HCT116 (cell line): ENCODE results near the gene GAS2L2. TPM values are rescaled to one million over a fixed set of nuclear protein-coding genes. Genes with fewer than 3 reads are reported as not detected.

Experiments used
- ATAC-seq: fragments of 200-7000 bp; cut with Tn5 transposase; 2 replicates; pipeline ENCODE4 v1.9.1; 2020; ENCODE audit warnings: mild to moderate bottlenecking, moderate library complexity
- BruUV-seq: library from RNA; stranded (reverse); fragments of 400-500 nt; replicated peaks from 2 replicates; lab custom pipeline; 2021; lab: Mats Ljungman, UMichigan
- CTCF ChIA-PET: fragments of 300-600 bp; sonication (Branson Sonifier 250); formaldehyde crosslinking; loops from one replicate; lab custom pipeline; 2021; ENCODE audit warnings: antibody characterized with exemption; lab: Charles Lee
- POLR2A ChIA-PET: fragments of 300-600, 350-600 bp; sonication (Branson Sonifier 250); formaldehyde crosslinking; loops from one replicate; lab custom pipeline; 2021; ENCODE audit warnings: antibody characterized with exemption; lab: Charles Lee
- RAD21 ChIA-PET, 2 experiments: fragments of 300-600 bp; sonication (Branson Sonifier 250); formaldehyde crosslinking; loops; one replicate each; lab custom pipeline; 2023; ENCODE audit warnings: low total read pairs in 2 of 2; ENCODE audit not compliant: uncharacterized antibody in 2 of 2, unreplicated experiment in 2 of 2, low non-redundant PET in 1 of 2; lab: Charles Lee
- DNase-seq: peaks from one replicate; pipeline ENCODE4 v3.0.0-alpha.2; 2010; ENCODE audit warnings: low read depth, low spot score
- H2AFZ ChIP-seq: fragments of 200-600 bp; shearing (Covaris generic), sonication (generic); 2 replicates; pipeline ENCODE4 v1.6.1; 2017; ENCODE audit warnings: low read depth, mixed run types, mixed read lengths, antibody characterized with exemption, low read length; ENCODE audit not compliant: poor library complexity, severe bottlenecking
- H3K27ac ChIP-seq: 2 replicates; pipeline ENCODE4 v1.5.1; 2012; ENCODE audit warnings: low read depth, low read length
- H3K27me3 ChIP-seq: fragments of 200-600 bp; sonication (generic); 2 replicates; pipeline ENCODE4 v1.6.1; 2016; ENCODE audit warnings: mixed run types, low read length, mixed read lengths; ENCODE audit not compliant: insufficient read depth
- H3K36me3 ChIP-seq, 2 experiments: fragments of 200-500 bp in 1 of 2; fragments of 200-600 bp in 1 of 2; sonication (Bioruptor generic) in 1 of 2; sonication (generic) in 1 of 2; 2 replicates each; pipeline versions ENCODE4 v1.5.1 to v1.6.1; 2014 to 2016; ENCODE audit warnings: low read length in 2 of 2, inconsistent platforms in 1 of 2, mixed read lengths in 1 of 2, mixed run types in 1 of 2; ENCODE audit not compliant: insufficient read depth in 2 of 2, control insufficient read depth in 1 of 2
- H3K4me1 ChIP-seq, 2 experiments: fragments of 200-600 bp in 1 of 2; sonication (generic) in 1 of 2; 2 replicates each; pipeline versions ENCODE4 v1.5.1 to v1.6.1; 2012 to 2017; ENCODE audit warnings: low read length in 2 of 2, inconsistent platforms in 1 of 2, mild to moderate bottlenecking in 1 of 2, mixed read lengths in 1 of 2, mixed run types in 1 of 2, moderate library complexity in 1 of 2; ENCODE audit not compliant: insufficient read depth in 2 of 2, control insufficient read depth in 1 of 2
- H3K4me2 ChIP-seq: fragments of 200-600 bp; sonication (generic); 2 replicates; pipeline ENCODE4 v1.6.1; 2017; ENCODE audit warnings: mixed run types, low read length, mixed read lengths
- H3K4me3 ChIP-seq, 2 experiments: fragments of 200-600 bp in 1 of 2; sonication (generic) in 1 of 2; replicated peaks in 1 of 2; 2 replicates each; pipeline ENCODE4 v1.5.1; 2011 to 2016; ENCODE audit warnings: low read length in 2 of 2, control low read depth in 1 of 2, low read depth in 1 of 2, mild to moderate bottlenecking in 1 of 2, mixed read lengths in 1 of 2, mixed run types in 1 of 2
- H3K79me2 ChIP-seq: fragments of 200-600 bp; sonication (generic); 2 replicates; pipeline ENCODE4 v1.6.1; 2017; ENCODE audit warnings: mild to moderate bottlenecking, mixed run types, low read length, moderate library complexity, mixed read lengths; ENCODE audit not compliant: insufficient read depth
- H3K9ac ChIP-seq: fragments of 200-600 bp; sonication (generic); 2 replicates; pipeline ENCODE4 v1.6.1; 2016; ENCODE audit warnings: low read length, mixed read lengths
- H3K9me2 ChIP-seq: fragments of 200-600 bp; sonication (generic), shearing (Covaris generic); 2 replicates; pipeline ENCODE4 v1.6.1; 2017; ENCODE audit warnings: mixed run types, mild to moderate bottlenecking, moderate library complexity; ENCODE audit not compliant: insufficient read depth
- H3K9me3 ChIP-seq, 2 experiments: fragments of 200-500 bp in 1 of 2; fragments of 200-600 bp in 1 of 2; sonication (Bioruptor generic) in 1 of 2; sonication (generic) in 1 of 2; 2 replicates each; pipeline ENCODE4 v1.6.1; 2014 to 2017; ENCODE audit warnings: low read length in 2 of 2, mixed read lengths in 2 of 2, inconsistent platforms in 1 of 2, low read depth in 1 of 2, mild to moderate bottlenecking in 1 of 2, mixed run types in 1 of 2, moderate library complexity in 1 of 2; ENCODE audit not compliant: control insufficient read depth in 1 of 2, insufficient read depth in 1 of 2
- H4K20me1 ChIP-seq: fragments of 200-600 bp; sonication (generic), shearing (Covaris generic); 2 replicates; pipeline ENCODE4 v1.6.1; 2017; ENCODE audit warnings: mixed run types, mild to moderate bottlenecking, moderate library complexity; ENCODE audit not compliant: insufficient read depth
- ELF1 ChIP-seq: IDR thresholded peaks from 2 replicates; pipeline ENCODE4 v1.6.1; 2012; ENCODE audit warnings: low read depth, borderline replicate concordance
- EZH2 ChIP-seq: fragments of 200-600 bp; sonication (generic); IDR thresholded peaks from 2 replicates; pipeline ENCODE4 v1.6.1; 2017; ENCODE audit warnings: antibody characterized with exemption, mixed run types
- EZH2phosphoT487 ChIP-seq: fragments of 200-600 bp; IDR thresholded peaks from 2 replicates; pipeline ENCODE4 v1.6.1; 2018; ENCODE audit warnings: antibody characterized with exemption, borderline replicate concordance
- FOSL1 ChIP-seq: IDR thresholded peaks from 2 replicates; pipeline ENCODE4 v1.6.1; 2012; ENCODE audit warnings: low read depth
- JUND ChIP-seq: IDR thresholded peaks from 2 replicates; pipeline ENCODE4 v1.6.1; 2012
- POLR2AphosphoS5 ChIP-seq: IDR thresholded peaks from 2 replicates; pipeline ENCODE4 v1.6.1; 2011; ENCODE audit warnings: mild to moderate bottlenecking, low read depth, low read length, moderate library complexity
- RAD21 ChIP-seq: IDR thresholded peaks from 2 replicates; pipeline ENCODE4 v1.6.1; 2012; ENCODE audit warnings: low read depth, mild to moderate bottlenecking
- SP1 ChIP-seq: IDR thresholded peaks from 2 replicates; pipeline ENCODE4 v1.6.1; 2012; ENCODE audit warnings: low read depth
- ZNF274 ChIP-seq: fragments of 200-500 bp; sonication (Bioruptor generic); IDR thresholded peaks from 2 replicates; pipeline ENCODE4 v1.6.1; 2014; ENCODE audit warnings: mild to moderate bottlenecking, low read depth, low read length, inconsistent platforms
- intact Hi-C: fragments of 100-400 bp; cut with micrococcal nuclease; formaldehyde crosslinking; loops from 2 replicates; pipeline ENCODE4 v1.10.0; 2022
- total RNA-seq: library from RNA; stranded (reverse); gene quantifications from one replicate; pipeline ENCODE4 v1.2.1, GENCODE V29; 2021; ENCODE audit not compliant: unreplicated experiment
- TF ChIP-seq, protein P1 (sequence below): IDR thresholded peaks from 2 replicates; pipeline ENCODE4 v1.6.1; 2012
- TF ChIP-seq, protein P2 (sequence below): IDR thresholded peaks from 2 replicates; pipeline ENCODE4 v1.6.1; 2011; ENCODE audit warnings: mild to moderate bottlenecking, low read length, moderate library complexity; ENCODE audit not compliant: insufficient replicate concordance; ENCODE audit errors: extremely low read depth

GAS2L2 gene
- total RNA-seq, 1 experiment from 2014 or later, result not detected

DNA sequence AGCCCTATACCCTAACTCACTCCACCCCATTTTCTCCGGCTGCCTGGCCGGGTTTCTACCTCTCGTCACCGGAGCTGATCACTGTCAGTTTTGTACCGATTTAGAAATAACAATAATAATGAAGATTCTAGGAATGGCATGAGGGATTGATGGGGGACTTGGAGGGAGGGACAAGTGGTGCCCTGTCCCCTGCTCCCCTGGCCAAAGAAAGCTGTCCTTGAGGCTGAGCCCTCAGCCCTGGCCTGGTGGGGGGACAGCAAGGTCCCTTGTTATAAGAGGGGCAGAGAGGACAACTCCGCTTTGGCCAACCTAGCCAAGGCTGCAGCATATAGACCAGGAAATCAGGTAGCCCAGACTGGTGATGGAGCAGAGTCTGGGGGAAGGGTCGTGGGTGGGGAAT lies 10.5 kb downstream of the GAS2L2 start:
- no peak for ATAC-seq
- Histone ChIP-seq H3K4me1 (no peaks in the 10 kb centered on the region), H3K9me2 (no peaks in the 10 kb centered on the region), H3K9ac (no peak overlapping the region), H3K79me2 (no peaks in the 10 kb centered on the region), H3K27me3 (no peaks in the 10 kb centered on the region), H3K4me3 (no peak overlapping the region), H3K4me2 (no peak overlapping the region), H4K20me1 (no peaks in the 10 kb centered on the region), H3K9me3 (no peaks in the 10 kb centered on the region), H3K27ac (no peak overlapping the region), H2AFZ (no peak overlapping the region), H3K36me3 (no peaks in the 10 kb centered on the region)
- ChIA-PET RAD21 (no interaction called here), POLR2A (no interaction called here), CTCF (no interaction called here)
- intact Hi-C loops, result loop anchor here (10.0 kb wide), 2 partner anchors 1198 to 1318 kb away; no protein-coding TSS in a partner anchor
- TF ChIP-seq ELF1, result no peak
- TF ChIP-seq, protein P1, sequence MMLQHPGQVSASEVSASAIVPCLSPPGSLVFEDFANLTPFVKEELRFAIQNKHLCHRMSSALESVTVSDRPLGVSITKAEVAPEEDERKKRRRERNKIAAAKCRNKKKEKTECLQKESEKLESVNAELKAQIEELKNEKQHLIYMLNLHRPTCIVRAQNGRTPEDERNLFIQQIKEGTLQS, result no peak
- TF ChIP-seq EZH2, result no peak
- TF ChIP-seq FOSL1, result no peak
- no peak for TF ChIP-seq JUND
- no peak for TF ChIP-seq RAD21
- TF ChIP-seq ZNF274, result no peak
- TF ChIP-seq POLR2AphosphoS5, result no peak
- TF ChIP-seq EZH2phosphoT487, result no peak
- TF ChIP-seq SP1, result no peak
- TF ChIP-seq, protein P2, sequence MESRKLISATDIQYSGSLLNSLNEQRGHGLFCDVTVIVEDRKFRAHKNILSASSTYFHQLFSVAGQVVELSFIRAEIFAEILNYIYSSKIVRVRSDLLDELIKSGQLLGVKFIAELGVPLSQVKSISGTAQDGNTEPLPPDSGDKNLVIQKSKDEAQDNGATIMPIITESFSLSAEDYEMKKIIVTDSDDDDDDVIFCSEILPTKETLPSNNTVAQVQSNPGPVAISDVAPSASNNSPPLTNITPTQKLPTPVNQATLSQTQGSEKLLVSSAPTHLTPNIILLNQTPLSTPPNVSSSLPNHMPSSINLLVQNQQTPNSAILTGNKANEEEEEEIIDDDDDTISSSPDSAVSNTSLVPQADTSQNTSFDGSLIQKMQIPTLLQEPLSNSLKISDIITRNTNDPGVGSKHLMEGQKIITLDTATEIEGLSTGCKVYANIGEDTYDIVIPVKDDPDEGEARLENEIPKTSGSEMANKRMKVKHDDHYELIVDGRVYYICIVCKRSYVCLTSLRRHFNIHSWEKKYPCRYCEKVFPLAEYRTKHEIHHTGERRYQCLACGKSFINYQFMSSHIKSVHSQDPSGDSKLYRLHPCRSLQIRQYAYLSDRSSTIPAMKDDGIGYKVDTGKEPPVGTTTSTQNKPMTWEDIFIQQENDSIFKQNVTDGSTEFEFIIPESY, result no peak
- DNase-seq, result no peak
- BruUV-seq, result no TSS peak
